Activated naive CD4-positive, alpha-beta T cell treated with anti-CD3 and anti-CD28 coated beads, Interleukin-2, amount 50 U/mL, for 72 hours (primary cell): Measurements from ENCODE around the gene EIF3D. TPM values are rescaled to one million over a fixed set of nuclear protein-coding genes. Genes with fewer than 3 reads are reported as not detected.
"Not testable (repeated sequence)": the region's sequence is repeated elsewhere in the genome, so short reads cannot be mapped to it uniquely, and the experiment has no call there.

Source experiments
- ATAC-seq, 2 donors: fragments of 150-1000 bp; cut with Tn5 transposase; 2 replicates each; pipeline ENCODE4 v1.10.0; 2021; ENCODE audit warnings: mild to moderate bottlenecking in 2 of 2, moderate library complexity in 2 of 2
- DNase-seq, 2 donors: peaks; one replicate each; pipeline ENCODE4 v3.0.0; 2021 to 2022; ENCODE audit warnings: low spot score in 2 of 2
- H3K27ac Mint-ChIP-seq, 2 donors: one replicate each; pipeline ENCODE4 v1.8.0; 2022; ENCODE audit warnings: mild to moderate bottlenecking in 2 of 2, mixed read lengths in 2 of 2
- H3K36me3 Mint-ChIP-seq, 2 donors: one replicate each; pipeline ENCODE4 v1.8.0; 2022; ENCODE audit warnings: mixed read lengths in 2 of 2
- H3K9me3 Mint-ChIP-seq, 2 donors: one replicate each; pipeline ENCODE4 v1.8.0; 2022; ENCODE audit warnings: mixed read lengths in 2 of 2
- total RNA-seq, 2 donors: library from RNA; stranded (reverse); gene quantifications; one replicate each; pipeline ENCODE4 v1.2.3, GENCODE V29; 2022

Gene EIF3D
- total RNA-seq, 2 donors from 2014 or later: 264 to 337 TPM

DNA sequence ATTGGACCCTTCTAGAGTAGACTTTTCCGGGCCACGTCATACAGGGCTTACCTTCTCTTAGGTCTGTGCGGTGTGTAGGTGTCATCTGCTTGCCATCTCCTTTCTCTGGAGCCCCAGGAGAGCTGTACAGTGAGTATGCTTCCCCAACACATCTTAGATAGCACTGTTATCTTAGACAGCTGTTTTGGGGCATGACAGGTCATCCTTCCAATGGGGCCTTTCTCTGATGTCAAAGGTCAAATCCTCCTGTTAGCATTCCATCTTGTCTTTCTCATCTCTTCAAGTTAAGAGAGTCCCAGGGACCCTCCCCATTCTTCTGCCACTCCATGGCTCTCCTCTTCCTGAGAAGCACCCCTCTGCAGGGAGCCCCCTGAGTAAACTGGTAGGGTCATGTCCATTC lies 31.0 kb upstream of the EIF3D start:
- ATAC-seq (no peak), DNase-seq (no peak)
- no peaks in the 10 kb centered on the region for H3K36me3 Mint-ChIP-seq
- H3K9me3 Mint-ChIP-seq: no peaks in the 10 kb centered on the region
- H3K27ac Mint-ChIP-seq: no peak overlapping the region

DNA sequence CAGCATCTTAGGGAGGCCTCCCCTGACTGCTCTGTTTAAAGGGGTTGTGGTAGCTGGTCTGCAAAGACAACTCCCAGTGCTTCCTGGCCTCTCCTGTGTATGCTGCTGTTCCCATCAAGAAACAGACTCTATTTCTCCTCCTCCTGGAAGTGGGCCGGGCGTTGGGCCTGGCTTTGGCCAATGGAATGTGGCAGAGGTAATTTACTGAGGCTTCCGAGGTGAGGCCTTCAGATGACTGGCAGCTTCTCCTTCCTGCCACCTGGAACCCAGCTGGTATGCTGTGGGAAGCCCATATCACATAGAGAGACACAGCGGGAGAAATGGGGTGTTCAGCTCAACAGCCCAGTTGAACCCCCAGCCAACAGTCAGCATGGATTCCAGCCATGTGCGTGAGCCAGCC lies 25.1 kb upstream of the EIF3D start:
- ATAC-seq: no peak
- Mint-ChIP-seq H3K9me3 (no peaks in the 10 kb centered on the region), H3K36me3 (no peaks in the 10 kb centered on the region), H3K27ac (peak overlapping the region; percentile 36 to 72)
- no peak for DNase-seq

- no peaks in the 10 kb centered on the region for H3K36me3 Mint-ChIP-seq
- H3K9me3 Mint-ChIP-seq: no peaks in the 10 kb centered on the region
- DNase-seq (no peak), ATAC-seq (no peak)
- H3K27ac Mint-ChIP-seq: no peak overlapping the region
Observed at GRCh38 chr22:36552289-36552688, 23.3 kb upstream of the EIF3D start.

DNA sequence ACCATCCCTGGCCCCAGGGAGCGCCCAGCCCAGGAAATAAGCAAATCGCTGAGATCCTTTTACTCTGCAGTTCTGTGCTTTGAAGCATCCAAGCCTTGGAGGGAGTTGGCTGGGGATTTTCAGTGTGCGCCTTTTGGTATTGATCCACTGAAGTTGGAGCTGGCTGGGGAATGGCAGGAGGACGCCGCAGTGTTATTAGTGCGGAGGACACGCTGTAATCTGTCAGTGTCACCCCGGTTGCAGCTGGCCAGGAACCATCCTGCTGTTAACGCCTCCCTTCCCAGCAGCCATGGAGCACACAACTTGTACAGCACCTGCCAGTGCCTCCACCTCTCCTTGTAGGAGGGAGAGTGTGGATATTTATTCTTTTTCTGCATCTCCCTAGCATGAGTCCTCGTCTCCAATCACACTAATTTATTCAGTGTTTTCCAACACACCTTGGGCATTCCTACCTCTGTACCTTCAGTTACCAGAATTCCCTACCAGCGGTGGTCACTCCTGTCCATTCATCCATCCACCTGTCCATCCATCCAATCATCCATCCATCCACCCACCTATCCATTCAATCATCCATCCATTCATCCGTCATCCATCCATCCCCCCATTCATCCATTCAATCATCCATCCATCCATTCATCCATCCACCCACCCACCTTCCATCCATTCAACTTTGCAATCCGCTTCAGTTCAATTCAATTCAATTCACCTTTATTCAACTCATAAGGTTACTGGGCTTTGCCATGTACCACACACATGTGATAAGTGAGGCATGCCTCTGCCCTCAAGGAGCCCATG lies 21.9 kb upstream of the EIF3D start:
- H3K9me3 Mint-ChIP-seq: no peaks in the 10 kb centered on the region
- no peak for ATAC-seq
- no peak for DNase-seq
- H3K27ac Mint-ChIP-seq: peak overlapping the region in 1 of 2 donors; percentile 0
- no peaks in the 10 kb centered on the region for H3K36me3 Mint-ChIP-seq

DNA sequence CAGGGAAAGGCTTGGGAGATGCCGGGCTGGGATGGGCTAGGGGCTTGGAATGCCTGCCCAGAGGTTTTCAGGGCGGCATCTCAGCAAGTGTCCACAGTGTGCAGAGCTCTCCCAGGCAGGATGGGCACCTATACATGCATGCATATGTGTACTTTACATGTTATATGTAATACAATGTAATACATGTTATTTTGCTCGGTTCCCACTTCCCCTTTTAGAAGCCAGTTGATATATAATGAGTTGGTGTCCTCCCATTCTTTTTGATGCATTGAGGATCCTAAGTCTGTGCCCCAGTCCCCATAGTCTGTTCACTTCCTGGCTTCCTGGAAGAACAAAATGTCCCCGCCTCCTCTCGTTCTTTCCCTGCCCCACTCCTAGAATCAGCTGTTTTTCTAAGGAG lies 20.1 kb upstream of the EIF3D start:
- ATAC-seq (no peak), DNase-seq (no peak)
- no peaks in the 10 kb centered on the region for H3K36me3 Mint-ChIP-seq
- H3K27ac Mint-ChIP-seq: peak overlapping the region in 1 of 2 donors; percentile 17
- H3K9me3 Mint-ChIP-seq: no peaks in the 10 kb centered on the region

- DNase-seq (no peak), ATAC-seq (no peak)
- Mint-ChIP-seq H3K27ac (peak overlapping the region in 1 of 2 donors; percentile 17), H3K36me3 (no peaks in the 10 kb centered on the region), H3K9me3 (no peaks in the 10 kb centered on the region)
Observed at GRCh38 chr22:36548606-36549005, 19.6 kb upstream of the EIF3D start.

GRCh38 chr22:36546932-36547331 lies 18.0 kb upstream of the EIF3D start:
- DNase-seq: no peak

DNA sequence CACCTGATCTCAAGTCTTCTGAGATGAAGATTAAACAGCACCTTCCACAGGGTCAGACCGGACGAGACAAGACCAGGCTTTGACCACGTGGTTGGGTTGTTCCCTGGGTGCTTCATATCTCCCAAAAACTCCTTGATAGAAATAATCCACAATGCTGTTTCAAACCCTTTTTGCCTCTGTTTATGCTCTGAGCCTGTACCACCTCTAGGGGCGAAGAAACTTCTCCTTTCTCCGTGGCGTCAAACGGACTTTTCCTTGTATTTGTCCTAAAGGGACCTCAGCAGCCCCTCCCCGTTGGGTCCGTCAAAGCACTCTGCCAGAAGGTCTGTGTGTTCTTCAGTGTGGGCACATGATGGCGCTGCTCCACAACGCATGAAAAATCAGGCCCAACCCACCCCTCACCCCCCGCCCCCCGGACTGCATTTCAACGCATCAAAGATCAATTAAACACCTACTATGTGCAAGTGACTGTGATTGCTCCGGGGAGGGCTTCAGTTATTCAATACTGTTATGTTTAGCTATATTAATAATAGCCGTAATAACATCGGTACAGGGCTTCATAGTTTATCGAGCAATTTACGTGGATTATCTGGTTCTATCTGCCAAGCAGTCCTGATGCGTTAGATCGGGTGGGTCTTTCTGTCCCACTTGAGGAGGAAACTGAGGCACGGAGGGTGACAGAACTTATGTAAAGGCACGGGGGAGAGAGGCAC lies 17.3 kb upstream of the EIF3D start:
- no peaks in the 10 kb centered on the region for H3K9me3 Mint-ChIP-seq
- DNase-seq (peak in 1 of 2 donors; percentile 48), ATAC-seq (peak in 1 of 2 donors; percentile 68)
- H3K36me3 Mint-ChIP-seq: no peaks in the 10 kb centered on the region
- H3K27ac Mint-ChIP-seq: no peak overlapping the region

More at GRCh38 chr22:36546932-36547331, 18.0 kb upstream of the EIF3D start:
- Mint-ChIP-seq H3K36me3 (no peaks in the 10 kb centered on the region), H3K9me3 (no peaks in the 10 kb centered on the region), H3K27ac (no peak overlapping the region)
- ATAC-seq: peak; percentile 34 to 75

- ATAC-seq (no peak), DNase-seq (no peak)
- Mint-ChIP-seq H3K36me3 (no peaks in the 10 kb centered on the region), H3K27ac (no peak overlapping the region), H3K9me3 (no peaks in the 10 kb centered on the region)
Observed at GRCh38 chr22:36544107-36544620, 15.2 kb upstream of the EIF3D start.

- peak overlapping the region; percentile 57 to 86 for H3K27ac Mint-ChIP-seq
- DNase-seq (peak; percentile 54 to 64), ATAC-seq (peak; percentile 96)
- no peaks in the 10 kb centered on the region for H3K9me3 Mint-ChIP-seq
- no peaks in the 10 kb centered on the region for H3K36me3 Mint-ChIP-seq
Observed at GRCh38 chr22:36541831-36542411, 13.0 kb upstream of the EIF3D start.

GRCh38 chr22:36540867-36541642 lies 12.1 kb upstream of the EIF3D start:
- Mint-ChIP-seq H3K36me3 (no peaks in the 10 kb centered on the region), H3K27ac (peak overlapping the region; percentile 50 to 86), H3K9me3 (no peaks in the 10 kb centered on the region)
- no peak for ATAC-seq
- no peak for DNase-seq

DNA sequence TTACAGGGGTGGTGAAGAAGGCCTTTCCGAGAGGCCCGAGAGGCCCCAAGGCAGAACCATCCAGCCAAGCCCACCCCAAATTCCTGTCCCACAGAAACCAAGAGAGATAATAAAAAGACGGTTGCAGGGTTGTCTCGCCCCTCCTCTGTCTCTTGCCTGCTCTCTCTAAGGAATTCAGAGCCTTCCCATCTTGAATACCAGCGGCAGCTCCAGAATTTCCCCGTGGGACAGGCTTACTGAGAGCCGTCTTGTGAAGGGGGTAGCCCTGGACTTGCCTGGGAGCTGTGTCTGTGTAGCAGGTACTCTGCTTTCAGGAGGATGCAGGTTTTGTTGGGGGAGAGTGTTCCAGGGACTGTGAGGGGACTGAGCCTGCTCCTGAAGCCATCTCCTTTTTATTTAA lies 9.6 kb upstream of the EIF3D start:
- no peaks in the 10 kb centered on the region for H3K9me3 Mint-ChIP-seq

GRCh38 chr22:36536717-36537116 lies 7.8 kb upstream of the EIF3D start:
- ATAC-seq (no peak), DNase-seq (no peak)
- H3K27ac Mint-ChIP-seq: no peak overlapping the region
- peaks cover 0 to 5% of the 10 kb centered on the region in 2 donors for H3K9me3 Mint-ChIP-seq
- no peaks in the 10 kb centered on the region for H3K36me3 Mint-ChIP-seq

More for the DNA sequence above, 9.6 kb upstream of the EIF3D start:
- Mint-ChIP-seq H3K27ac (no peak overlapping the region), H3K36me3 (no peaks in the 10 kb centered on the region)
- ATAC-seq (no peak), DNase-seq (no peak)

- not testable (repeated sequence) for ATAC-seq, DNase-seq, H3K27ac Mint-ChIP-seq, H3K36me3 Mint-ChIP-seq, H3K9me3 Mint-ChIP-seq
Observed at GRCh38 chr22:36533320-36533719, 4.4 kb upstream of the EIF3D start.

GRCh38 chr22:36532466-36532865 lies 3.5 kb upstream of the EIF3D start:
- no peak for ATAC-seq
- H3K36me3 Mint-ChIP-seq: peaks cover 8 to 13% of the 10 kb centered on the region in 2 donors

GRCh38 chr22:36528341-36528740 lies 625 bp downstream of the EIF3D start:
- peaks cover 0 to 4% of the 10 kb centered on the region in 2 donors for H3K9me3 Mint-ChIP-seq
- peak overlapping the region; percentile 95 to 97 for H3K27ac Mint-ChIP-seq
- DNase-seq: peak in 1 of 2 donors; percentile 17
- peaks cover 41 to 49% of the 10 kb centered on the region in 2 donors for H3K36me3 Mint-ChIP-seq
- ATAC-seq: no peak

More at GRCh38 chr22:36532466-36532865, 3.5 kb upstream of the EIF3D start:
- DNase-seq: no peak
- Mint-ChIP-seq H3K9me3 (peaks cover 0 to 5% of the 10 kb centered on the region in 2 donors), H3K27ac (no peak overlapping the region)
